K562 (cell line): ENCODE measurements around the gene C4A. TPM values are rescaled to one million over a fixed set of nuclear protein-coding genes. Genes with fewer than 3 reads are reported as not detected.

Experiments used
- ATAC-seq: fragments of 200-7000 bp; cut with Tn5 transposase; 3 replicates; pipeline ENCODE4 v1.9.1; 2020; ENCODE audit warnings: moderate library complexity
- BruUV-seq: library from RNA; stranded (reverse); fragments of 400-500 nt; replicated peaks from 2 replicates; lab custom pipeline; 2021; lab: Mats Ljungman, UMichigan
- CTCF ChIA-PET: fragments of 300-600 bp; formaldehyde crosslinking; extraction: SDS; loops from one replicate; lab custom pipeline; 2021; ENCODE audit warnings: low intra/inter-chr PET ratio; lab: Yijun Ruan, JAX
- POLR2A ChIA-PET: fragments of 300-600, 350-650 bp; sonication (Branson Sonifier 250); formaldehyde crosslinking; extraction: SDS; loops from one replicate; lab custom pipeline; 2021; ENCODE audit warnings: antibody characterized with exemption, inconsistent platforms; lab: Yijun Ruan, JAX
- DNase-seq, 4 experiments: peaks; one replicate each; pipeline versions ENCODE4 v3.0.0 to v3.0.0-alpha.2; 2011 to 2018; ENCODE audit warnings: low spot score in 3 of 4, mixed read lengths in 3 of 4; ENCODE audit errors: extremely low read depth in 1 of 4
- FAIRE-seq: peaks from 2 replicates; lab custom pipeline; 2011; peaks lifted over from hg19 to GRCh38; lab: Jason Lieb, UNC
- H2AFZ ChIP-seq: 2 replicates; pipeline ENCODE4 v1.6.0; 2011; ENCODE audit warnings: low read depth, low read length, control low read depth, inconsistent platforms
- H3K27ac ChIP-seq: fragments of 200-600 bp; 3 replicates; pipeline ENCODE4 v1.8.0; 2011; ENCODE audit warnings: low read depth, mild to moderate bottlenecking, control low read depth, inconsistent platforms, low read length, moderate library complexity, mixed read lengths; ENCODE audit errors: extremely low read depth
- H3K27me3 ChIP-seq, 2 experiments: fragments of 300-600 bp in 1 of 2; 2 replicates in 1 of 2; 3 replicates in 1 of 2; pipeline versions ENCODE4 v1.6.0 to v1.8.0; 2011; ENCODE audit warnings: inconsistent platforms in 2 of 2, low read length in 2 of 2, mild to moderate bottlenecking in 1 of 2, mixed read lengths in 1 of 2, moderate library complexity in 1 of 2; ENCODE audit not compliant: control insufficient read depth in 2 of 2, insufficient read depth in 2 of 2
- H3K36me3 ChIP-seq: fragments of 300-600 bp; 3 replicates; pipeline ENCODE4 v1.8.0; 2011; ENCODE audit warnings: mild to moderate bottlenecking, low read length, inconsistent platforms; ENCODE audit not compliant: control insufficient read depth, insufficient read depth
- H3K4me1 ChIP-seq, 2 experiments: fragments of 200-600 bp in 1 of 2; replicated peaks in 1 of 2; 2 replicates in 1 of 2; 3 replicates in 1 of 2; pipeline versions ENCODE4 v1.5.1 to v1.8.0; 2011; ENCODE audit warnings: inconsistent platforms in 2 of 2, low read length in 2 of 2, mild to moderate bottlenecking in 1 of 2, mixed read lengths in 1 of 2, moderate library complexity in 1 of 2; ENCODE audit not compliant: control insufficient read depth in 2 of 2, insufficient read depth in 2 of 2
- H3K4me2 ChIP-seq: 2 replicates; pipeline ENCODE4 v1.6.1; 2011; ENCODE audit warnings: low read length, control low read depth, inconsistent platforms, mixed read lengths; ENCODE audit not compliant: insufficient read depth
- H3K4me3 ChIP-seq: fragments of 200-600 bp; sonication (generic), shearing (Covaris generic); 2 replicates; pipeline ENCODE4 v1.5.1; 2016; ENCODE audit warnings: control low read depth, inconsistent platforms
- H3K79me2 ChIP-seq: fragments of 200-600 bp; 3 replicates; pipeline ENCODE4 v1.8.0; 2011; ENCODE audit warnings: low read length, inconsistent platforms; ENCODE audit not compliant: control insufficient read depth, insufficient read depth
- H3K9ac ChIP-seq, 2 experiments: 2 replicates each; pipeline versions ENCODE4 v1.6.0 to v1.6.1; 2011; ENCODE audit warnings: low read depth in 2 of 2, low read length in 2 of 2, control low read depth in 1 of 2, inconsistent platforms in 1 of 2, mild to moderate bottlenecking in 1 of 2, mixed read lengths in 1 of 2; ENCODE audit not compliant: insufficient read depth in 1 of 2
- H3K9me1 ChIP-seq: one replicate; pipeline ENCODE4 v1.6.0; 2011; ENCODE audit warnings: inconsistent platforms, mild to moderate bottlenecking, low read length, moderate library complexity; ENCODE audit not compliant: control insufficient read depth, insufficient read depth
- H3K9me3 ChIP-seq: replicated peaks from 2 replicates; pipeline ENCODE4 v1.5.1; 2011; ENCODE audit warnings: low read depth, low read length, inconsistent platforms; ENCODE audit not compliant: control insufficient read depth, insufficient read depth
- H4K20me1 ChIP-seq: replicated peaks from 2 replicates; pipeline ENCODE4 v1.6.1; 2011; ENCODE audit warnings: low read length, inconsistent platforms, mixed read lengths; ENCODE audit not compliant: control insufficient read depth, insufficient read depth
- CCAR2 ChIP-seq: fragments of 200-400 bp; formaldehyde crosslinking; IDR thresholded peaks from 2 replicates; pipeline ENCODE4 v1.6.1; 2017; ENCODE audit warnings: mild to moderate bottlenecking, low read depth, low read length
- ERF ChIP-seq: fragments of 450-650 bp; formaldehyde crosslinking; IDR thresholded peaks from 2 replicates; pipeline ENCODE4 v1.4.0; 2020; ENCODE audit warnings: mild to moderate bottlenecking, mixed read lengths
- HDAC8 ChIP-seq: fragments of 450-650 bp; IDR thresholded peaks from 2 replicates; pipeline ENCODE4 v1.6.1; 2016; ENCODE audit warnings: mild to moderate bottlenecking, missing genetic modification characterization, moderate library complexity, missing compliant biosample characterization
- HNRNPLL ChIP-seq: fragments of 200-400 bp; formaldehyde crosslinking; IDR thresholded peaks from 2 replicates; pipeline ENCODE4 v1.6.1; 2017; ENCODE audit warnings: low read length, low read depth, mild to moderate bottlenecking; ENCODE audit not compliant: poor library complexity, severe bottlenecking
- IRF1 ChIP-seq: sonication (generic); formaldehyde crosslinking; IDR thresholded peaks from 2 replicates; pipeline ENCODE4 v1.8.0; 2022; ENCODE audit warnings: missing genetic modification reagents, mild to moderate bottlenecking, borderline replicate concordance
- KDM1A ChIP-seq, 2 experiments: fragments of 450-650 bp; IDR thresholded peaks; 2 replicates each; pipeline ENCODE4 v1.6.1; 2016; ENCODE audit warnings: mild to moderate bottlenecking in 2 of 2
- MCM3 ChIP-seq: fragments of 450-650 bp; IDR thresholded peaks from 2 replicates; pipeline ENCODE4 v1.6.1; 2016
- NR2F6 ChIP-seq: fragments of 450-650 bp; formaldehyde crosslinking; IDR thresholded peaks from 2 replicates; pipeline ENCODE4 v1.4.0; 2020; ENCODE audit warnings: mild to moderate bottlenecking
- RBFOX2 ChIP-seq: fragments of 200-400 bp; formaldehyde crosslinking; IDR thresholded peaks from 2 replicates; pipeline ENCODE4 v1.6.1; 2017; ENCODE audit warnings: low read depth, mild to moderate bottlenecking, low read length, moderate library complexity
- RHOXF2B ChIP-seq: fragments of 250-450 bp; sonication (Bioruptor Pico); conservative IDR thresholded peaks from 2 replicates; pipeline ENCODE4 v1.5.1; 2021
- RNF2 ChIP-seq: sonication (generic); IDR thresholded peaks from 2 replicates; pipeline ENCODE4 v1.6.1; 2016
- SMARCA5 ChIP-seq: fragments of 450-650 bp; IDR thresholded peaks from 2 replicates; pipeline ENCODE4 v1.6.1; 2016
- ZKSCAN3 ChIP-seq: fragments of 250-450 bp; sonication (Bioruptor Pico); IDR thresholded peaks from 2 replicates; pipeline ENCODE4 v1.4.0; 2020
- ZNF79 ChIP-seq: fragments of 250-450 bp; sonication (Bioruptor Pico); IDR thresholded peaks from 2 replicates; pipeline ENCODE4 v1.4.0; 2020; ENCODE audit warnings: low read depth, mild to moderate bottlenecking, moderate library complexity
- WGBS: fragments of 100-300 bp; shearing (Covaris generic); methylation state at CpG from one replicate; pipeline ENCODE4 v1.1.6; 2016; ENCODE audit warnings: low coverage, mixed read lengths; ENCODE audit not compliant: insufficient coverage; ENCODE audit errors: missing lambda C conversion rate; 5-methylcytosine and 5-hydroxymethylcytosine counted together
- in situ Hi-C: fragments of 300-500 bp; cut with MboI; formaldehyde crosslinking; loops from 4 replicates; pipeline ENCODE4 v1.15.0; 2018; ENCODE audit warnings: inconsistent platforms, mixed read lengths
- intact Hi-C: fragments of 100-400 bp; cut with micrococcal nuclease; formaldehyde crosslinking; loops from 2 replicates; pipeline ENCODE4 v1.14.2; 2022
- polyA plus RNA-seq, 8 experiments: library from polyadenylated mRNA; depleted of rRNA in 4 of 8; stranded (reverse) in 5 of 8; unstranded in 3 of 8; fragments of >200 nt; fragmentation: Nextera tagmentation in 2 of 8; fragmentation: Illumina TruSeq in 1 of 8; extraction: Ambion mirVana in 2 of 8; extraction: Trizol in 1 of 8; gene quantifications; 2 replicates each; pipeline versions ENCODE4 v1.2.1 to v1.2.3, GENCODE V29; 2011 to 2014; ENCODE audit warnings: inconsistent platforms in 1 of 8, missing spikeins in 1 of 8
- total RNA-seq, 7 experiments: library from RNA; depleted of rRNA in 6 of 7; stranded (reverse); fragments of >200 nt in 6 of 7; fragmentation: Illumina TruSeq in 2 of 7; extraction: Trizol in 2 of 7; gene quantifications; 2 replicates each; pipeline versions ENCODE4 v1.2.1 to v1.2.3, GENCODE V29; 2011 to 2021; ENCODE audit warnings: low replicate concordance in 1 of 7
- TF ChIP-seq, protein P1 (sequence below): fragments of 450-650 bp; formaldehyde crosslinking; IDR thresholded peaks from 2 replicates; pipeline ENCODE4 v1.4.0; 2020; ENCODE audit warnings: mild to moderate bottlenecking, moderate library complexity
- TF ChIP-seq, protein P2 (sequence below): fragments of 250-450 bp; sonication (Bioruptor Pico); IDR thresholded peaks from 2 replicates; pipeline ENCODE4 v1.8.0; 2021; ENCODE audit warnings: moderate library complexity, mild to moderate bottlenecking, inconsistent platforms
- TF ChIP-seq, protein P3 (sequence below): fragments of 250-450 bp; sonication (Bioruptor Pico); IDR thresholded peaks from 2 replicates; pipeline ENCODE4 v1.8.0; 2022; ENCODE audit warnings: inconsistent platforms, mild to moderate bottlenecking, moderate library complexity, borderline replicate concordance

The C4A gene
- total and polyA plus RNA-seq, 9 of the 15 experiments (the other 6 are each of a cell fraction or from before 2014, with no cell fraction given) = 0.27 to 7.6 (median 5.0) TPM

- TF ChIP-seq CCAR2 (no peak), RHOXF2B (no peak), NR2F6 (CRISPR knock-in tag) (no peak), RNF2 (no peak), HDAC8 (tag) (no peak)
- TF ChIP-seq, protein P1, sequence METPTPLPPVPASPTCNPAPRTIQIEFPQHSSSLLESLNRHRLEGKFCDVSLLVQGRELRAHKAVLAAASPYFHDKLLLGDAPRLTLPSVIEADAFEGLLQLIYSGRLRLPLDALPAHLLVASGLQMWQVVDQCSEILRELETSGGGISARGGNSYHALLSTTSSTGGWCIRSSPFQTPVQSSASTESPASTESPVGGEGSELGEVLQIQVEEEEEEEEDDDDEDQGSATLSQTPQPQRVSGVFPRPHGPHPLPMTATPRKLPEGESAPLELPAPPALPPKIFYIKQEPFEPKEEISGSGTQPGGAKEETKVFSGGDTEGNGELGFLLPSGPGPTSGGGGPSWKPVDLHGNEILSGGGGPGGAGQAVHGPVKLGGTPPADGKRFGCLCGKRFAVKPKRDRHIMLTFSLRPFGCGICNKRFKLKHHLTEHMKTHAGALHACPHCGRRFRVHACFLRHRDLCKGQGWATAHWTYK = 0 out of 2 replicates have a peak, but pooled peaks have one; percentile 27
- TF ChIP-seq, all 486 proteins: peak for 8
Measured at GRCh38 chr6:31970604-31971271, 11.1 kb upstream of the C4A start (continued).

GRCh38 chr6:31971279-31971992 is 10.4 kb upstream of the C4A start:
- Histone ChIP-seq H4K20me1 (no peaks in the 10 kb centered on the region), H3K4me1 (peaks cover 56 to 61% of the 10 kb centered on the region in 2 experiments; a peak in 4 of 5 replicates), H2AFZ (peak overlapping the region; percentile 93), H3K4me2 (peak overlapping the region; percentile 99), H3K27me3 (no peaks in the 10 kb centered on the region), H3K27ac (peak overlapping the region; percentile 84), H3K9me3 (no peaks in the 10 kb centered on the region), H3K9me1 (no peaks in the 10 kb centered on the region), H3K4me3 (peak overlapping the region; percentile 56), H3K9ac (peak overlapping the region; percentile 90 to 96), H3K79me2 (peaks cover 48% of the 10 kb centered on the region), H3K36me3 (peaks cover 56% of the 10 kb centered on the region)
- DNase-seq (peak in 1 of 4 experiments; percentile 42), ATAC-seq (peak; percentile 1), FAIRE-seq (no peak)
- in situ Hi-C loops (loop anchor here (5.0 kb wide), 1 partner anchor 46 kb away; no protein-coding TSS in a partner anchor), intact Hi-C loops (loop anchor here (10.0 kb wide), 1 partner anchor 237 kb away; the partner anchor contains the start of gene CLIC1)
- CTCF ChIA-PET = no interaction called here
- BruUV-seq = TSS peak; percentile 84
- WGBS = 47% methylated on average over 29 of the region's 29 CpGs
- POLR2A ChIA-PET = interaction anchor here (0.6 to 5.8 kb wide), 12 partner anchors 8 to 422 kb away, joined by 3 to 74 read pairs (median 5); partner anchors contain the start of genes CFB, FKBPL, NELFE and SKIC2
- TF ChIP-seq, protein P2, sequence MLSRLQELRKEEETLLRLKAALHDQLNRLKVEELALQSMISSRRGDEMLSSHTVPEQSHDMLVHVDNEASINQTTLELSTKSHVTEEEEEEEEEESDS (CRISPR knock-in tag) = no peak
- TF ChIP-seq NR2F6 (CRISPR knock-in tag) (0 out of 2 replicates have a peak, but pooled peaks have one; percentile 44), HNRNPLL (no peak), ZNF79 (CRISPR knock-in tag) (no peak), ZKSCAN3 (CRISPR knock-in tag) (no peak), SMARCA5 (no peak), ERF (CRISPR knock-in tag) (0 out of 2 replicates have a peak, but pooled peaks have one; percentile 61), KDM1A (IDR thresholded peaks at IDR 0.05) (peak in 1 of 2 experiments; percentile 89; a peak in 1 of 4 replicates), IRF1 (CRISPR knock-in tag) (no peak), RBFOX2 (no peak), MCM3 (no peak)
- TF ChIP-seq, protein P3, sequence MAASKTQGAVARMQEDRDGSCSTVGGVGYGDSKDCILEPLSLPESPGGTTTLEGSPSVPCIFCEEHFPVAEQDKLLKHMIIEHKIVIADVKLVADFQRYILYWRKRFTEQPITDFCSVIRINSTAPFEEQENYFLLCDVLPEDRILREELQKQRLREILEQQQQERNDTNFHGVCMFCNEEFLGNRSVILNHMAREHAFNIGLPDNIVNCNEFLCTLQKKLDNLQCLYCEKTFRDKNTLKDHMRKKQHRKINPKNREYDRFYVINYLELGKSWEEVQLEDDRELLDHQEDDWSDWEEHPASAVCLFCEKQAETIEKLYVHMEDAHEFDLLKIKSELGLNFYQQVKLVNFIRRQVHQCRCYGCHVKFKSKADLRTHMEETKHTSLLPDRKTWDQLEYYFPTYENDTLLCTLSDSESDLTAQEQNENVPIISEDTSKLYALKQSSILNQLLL (CRISPR knock-in tag) = no peak
